ENCODE results near the gene ANO4.

DNA sequence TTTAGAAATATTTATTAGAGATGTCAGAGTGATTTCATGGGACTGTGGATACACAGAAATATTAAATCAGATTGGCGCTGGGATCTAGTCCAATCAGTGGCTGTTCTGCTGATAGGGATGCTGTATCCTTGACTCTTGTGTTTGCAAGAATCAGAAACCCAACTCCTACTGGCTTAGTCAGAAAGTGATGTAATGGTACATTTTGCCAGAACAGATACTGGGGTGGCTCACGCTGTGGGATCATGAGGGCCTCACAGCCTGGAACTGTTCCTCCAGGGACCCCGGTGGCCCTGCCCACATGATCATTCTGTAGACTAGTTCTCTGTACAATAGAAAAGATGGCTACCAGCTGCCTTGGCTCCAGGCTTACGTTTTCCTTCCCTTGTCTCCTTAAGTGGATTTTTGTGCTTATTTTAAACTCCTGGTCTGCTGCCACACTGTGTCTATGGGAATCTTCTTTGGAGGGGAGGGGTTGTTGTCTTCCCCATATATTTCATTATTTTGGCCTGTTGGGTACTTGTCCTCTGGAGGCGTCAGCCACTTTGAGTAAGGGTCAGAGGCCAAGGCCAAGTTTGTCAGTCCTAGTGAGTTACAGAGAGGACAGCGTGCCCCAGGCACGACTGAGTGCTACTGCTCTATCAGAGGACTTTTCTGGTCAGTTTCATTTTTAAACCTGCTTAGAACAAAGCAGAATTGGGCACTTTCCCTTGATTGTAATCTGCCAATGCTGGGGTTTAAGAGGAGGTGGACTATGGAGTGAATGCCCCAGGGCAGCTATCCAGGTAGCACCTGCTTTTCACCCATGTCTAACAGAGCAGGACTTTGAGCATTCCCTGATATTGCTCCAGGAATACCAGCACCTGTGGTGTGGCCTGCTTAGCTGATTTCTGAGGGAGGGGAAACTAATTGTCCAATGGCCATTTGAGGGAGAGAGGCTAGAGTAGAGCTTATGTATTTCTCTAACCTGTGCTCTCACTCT, 251.2 kb downstream of the ANO4 start:
- TF ChIP-seq EZH2 (IDR thresholded peaks at IDR 0.05): no peak
- no peak for TF ChIP-seq POLR2AphosphoS5 (IDR thresholded peaks at IDR 0.05; ENCODE audit: borderline replicate concordance, low read depth, low read length)
- no peak for TF ChIP-seq FOXP2 (optimal IDR thresholded peaks at IDR 0.05; ENCODE audit: control extremely low read depth, extremely low read length, insufficient read depth)
